Thoracic aorta (tissue), 2 donors: ENCODE results near the gene BATF2. TPM values are rescaled to one million over a fixed set of nuclear protein-coding genes. Genes with fewer than 3 reads are reported as not detected.

Source experiments
- ATAC-seq: fragments of 150-250 bp; one replicate; pipeline ENCODE4 v1.8.0; 2017; ENCODE audit warnings: low read depth; ENCODE audit not compliant: insufficient number of reproducible peaks, low FRiP score
- DNase-seq: peaks from one replicate; pipeline ENCODE4 v3.0.0-alpha.2; 2020; ENCODE audit warnings: low spot score
- H3K27ac ChIP-seq, 2 donors: fragments of 200-600 bp; sonication (generic); 1 replicate in 1 of 2; 2 replicates in 1 of 2; pipeline ENCODE4 v1.5.1; 2016; ENCODE audit warnings: mild to moderate bottlenecking in 2 of 2, moderate library complexity in 2 of 2
- H3K27me3 ChIP-seq: fragments of 200-600 bp; sonication (generic); replicated peaks from 2 replicates; pipeline ENCODE4 v1.6.0; 2016; ENCODE audit warnings: mild to moderate bottlenecking; ENCODE audit not compliant: insufficient read depth
- H3K36me3 ChIP-seq: fragments of 200-600 bp; sonication (generic); one replicate; pipeline ENCODE4 v1.5.1; 2016
- H3K4me1 ChIP-seq, 2 donors: fragments of 200-600 bp; sonication (generic); 1 replicate in 1 of 2; 2 replicates in 1 of 2; pipeline versions ENCODE4 v1.5.1 to v1.6.0; 2016; ENCODE audit warnings: low read depth in 2 of 2, mild to moderate bottlenecking in 1 of 2; ENCODE audit not compliant: control insufficient read depth in 1 of 2
- H3K4me3 ChIP-seq: fragments of 200-600 bp; sonication (generic); 2 replicates; pipeline ENCODE4 v1.5.1; 2016; ENCODE audit warnings: mild to moderate bottlenecking
- H3K9me3 ChIP-seq: fragments of 200-600 bp; sonication (generic); 2 replicates; pipeline ENCODE4 v1.5.1; 2016
- total RNA-seq, 2 donors: library from RNA; depleted of rRNA; stranded (reverse); fragments of >200 nt; gene quantifications; one replicate each; pipeline versions ENCODE4 v1.1.0 to v1.2.3, GENCODE V29; 2016
- TF ChIP-seq, protein P1 (sequence below): fragments of 200-600 bp; sonication (generic); IDR thresholded peaks from one replicate; pipeline ENCODE4 v1.5.1; 2019; ENCODE audit warnings: antibody characterized with exemption

BATF2 gene
- total RNA-seq, 2 donors from 2014 or later = 0.92 to 2.6 TPM

DNA sequence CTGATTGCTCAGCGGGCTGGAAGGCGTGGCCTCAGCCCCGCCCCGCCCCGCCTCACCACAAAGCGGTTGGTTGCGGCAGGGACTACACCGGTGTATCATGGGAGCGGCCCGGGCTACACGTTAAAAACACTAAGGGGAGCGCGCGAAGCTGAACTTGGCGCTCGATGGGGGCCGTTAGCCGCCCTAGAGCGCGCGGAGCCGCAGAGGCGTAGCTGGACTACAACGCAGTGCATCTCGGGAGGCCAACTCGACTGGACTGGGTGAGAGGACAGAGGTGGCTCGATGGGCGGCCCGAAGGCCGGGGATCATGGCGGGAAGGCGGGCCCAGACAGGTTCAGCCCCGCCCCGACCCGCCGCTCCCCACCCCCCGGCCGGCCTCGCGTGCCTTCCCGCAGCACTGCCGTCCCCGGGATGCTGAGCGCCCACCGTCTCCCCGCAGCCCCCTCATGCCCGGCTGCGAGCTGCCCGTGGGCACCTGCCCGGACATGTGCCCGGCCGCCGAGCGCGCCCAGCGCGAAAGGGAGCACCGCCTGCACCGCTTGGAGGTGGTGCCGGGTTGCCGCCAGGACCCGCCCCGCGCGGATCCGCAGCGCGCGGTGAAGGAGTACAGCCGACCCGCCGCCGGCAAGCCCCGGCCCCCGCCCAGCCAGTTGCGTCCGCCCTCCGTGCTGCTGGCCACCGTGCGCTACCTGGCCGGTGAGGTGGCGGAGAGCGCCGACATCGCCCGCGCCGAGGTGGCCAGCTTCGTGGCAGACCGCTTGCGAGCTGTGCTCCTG is 44.3 kb upstream of the BATF2 start, which contains the start of gene SAC3D1:
Gene SAC3D1 (plus strand): TSS at position 364 of the 776 bp plus-strand sequence. CDS start 83 bp downstream, at position 447.
- no peaks in the 10 kb centered on the region for H3K27me3 ChIP-seq
- H3K4me3 ChIP-seq = peak within 1 kb of the TSS; percentile 84
- H3K27ac ChIP-seq = peak within 1 kb of the TSS; percentile 87 to 88
- no peaks in the 10 kb centered on the region for H3K9me3 ChIP-seq
- H3K4me1 ChIP-seq = peaks cover 5 to 16% of the 10 kb centered on the region in 2 donors
- H3K36me3 ChIP-seq = peaks cover 21% of the 10 kb centered on the region
- TF ChIP-seq, protein P1, sequence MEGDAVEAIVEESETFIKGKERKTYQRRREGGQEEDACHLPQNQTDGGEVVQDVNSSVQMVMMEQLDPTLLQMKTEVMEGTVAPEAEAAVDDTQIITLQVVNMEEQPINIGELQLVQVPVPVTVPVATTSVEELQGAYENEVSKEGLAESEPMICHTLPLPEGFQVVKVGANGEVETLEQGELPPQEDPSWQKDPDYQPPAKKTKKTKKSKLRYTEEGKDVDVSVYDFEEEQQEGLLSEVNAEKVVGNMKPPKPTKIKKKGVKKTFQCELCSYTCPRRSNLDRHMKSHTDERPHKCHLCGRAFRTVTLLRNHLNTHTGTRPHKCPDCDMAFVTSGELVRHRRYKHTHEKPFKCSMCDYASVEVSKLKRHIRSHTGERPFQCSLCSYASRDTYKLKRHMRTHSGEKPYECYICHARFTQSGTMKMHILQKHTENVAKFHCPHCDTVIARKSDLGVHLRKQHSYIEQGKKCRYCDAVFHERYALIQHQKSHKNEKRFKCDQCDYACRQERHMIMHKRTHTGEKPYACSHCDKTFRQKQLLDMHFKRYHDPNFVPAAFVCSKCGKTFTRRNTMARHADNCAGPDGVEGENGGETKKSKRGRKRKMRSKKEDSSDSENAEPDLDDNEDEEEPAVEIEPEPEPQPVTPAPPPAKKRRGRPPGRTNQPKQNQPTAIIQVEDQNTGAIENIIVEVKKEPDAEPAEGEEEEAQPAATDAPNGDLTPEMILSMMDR = no peak
- ATAC-seq (peak; percentile 69), DNase-seq (peak; percentile 67)

DNA sequence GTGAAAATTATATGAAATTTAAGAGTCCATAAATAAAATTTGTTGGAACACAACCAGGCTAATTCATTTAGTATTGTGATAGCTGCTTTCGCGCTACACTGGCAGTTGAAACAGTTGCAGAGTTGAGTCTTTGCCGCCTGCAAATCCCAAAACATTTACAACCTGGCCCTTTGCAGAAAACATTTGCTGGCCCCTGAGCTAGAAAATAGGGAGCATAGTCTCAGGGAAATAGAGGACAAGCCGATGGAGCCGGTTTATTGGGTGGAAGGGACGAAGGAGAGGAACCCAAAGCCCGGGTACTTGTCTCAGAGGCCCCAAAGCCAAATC is 43.7 kb upstream of the BATF2 start:
- TF ChIP-seq, protein P1 = no peak
- Histone ChIP-seq H3K27me3 (no peaks in the 10 kb centered on the region), H3K36me3 (peaks cover 26% of the 10 kb centered on the region), H3K4me3 (peak overlapping the region; percentile 84), H3K9me3 (no peaks in the 10 kb centered on the region), H3K4me1 (peaks cover 5 to 16% of the 10 kb centered on the region in 2 donors), H3K27ac (peak overlapping the region; percentile 87 to 88)
- no peak for ATAC-seq
- DNase-seq = no peak

- Histone ChIP-seq H3K9me3 (no peaks in the 10 kb centered on the region), H3K36me3 (peaks cover 56% of the 10 kb centered on the region), H3K4me1 (peaks cover 3 to 5% of the 10 kb centered on the region in 2 donors), H3K4me3 (no peak overlapping the region), H3K27ac (peak overlapping the region in 1 of 2 donors; percentile 17), H3K27me3 (no peaks in the 10 kb centered on the region)
- no peak for DNase-seq
- TF ChIP-seq, protein P1 = no peak
- no peak for ATAC-seq
Observed at GRCh38 chr11:65036931-65037330, 40.2 kb upstream of the BATF2 start.

GRCh38 chr11:65035579-65035978 is 38.8 kb upstream of the BATF2 start:
- no peak overlapping the region for H3K27ac ChIP-seq
- no peaks in the 10 kb centered on the region for H3K27me3 ChIP-seq
- H3K4me3 ChIP-seq = no peak overlapping the region
- H3K36me3 ChIP-seq = peaks cover 63% of the 10 kb centered on the region
- DNase-seq (no peak), ATAC-seq (no peak)
- TF ChIP-seq, protein P1 = no peak
- H3K9me3 ChIP-seq = no peaks in the 10 kb centered on the region
- no peaks in the 10 kb centered on the region for H3K4me1 ChIP-seq

GRCh38 chr11:65034423-65034822 is 37.7 kb upstream of the BATF2 start:
- Histone ChIP-seq H3K4me3 (no peak overlapping the region), H3K27me3 (no peaks in the 10 kb centered on the region), H3K4me1 (no peaks in the 10 kb centered on the region), H3K9me3 (no peaks in the 10 kb centered on the region), H3K27ac (no peak overlapping the region), H3K36me3 (peaks cover 62% of the 10 kb centered on the region)
- ATAC-seq (no peak), DNase-seq (no peak)
- TF ChIP-seq, protein P1 = no peak
